Stimulated activated CD8-positive, alpha-beta memory T cell treated with anti-CD3 and anti-CD28 coated beads, Interleukin-12 subunit alpha, Interleukin-12 subunit beta, amount 100 ng/mL, for 1 hour (primary cell): ENCODE data around the gene ETNK2.
"Not testable (repeated sequence)": the region's sequence is repeated elsewhere in the genome, so short reads cannot be mapped to it uniquely, and the experiment has no call there.

Source experiments
- DNase-seq: peaks from one replicate; pipeline ENCODE4 v3.0.0-alpha.2; 2020; ENCODE audit warnings: low read depth

Gene ETNK2

DNA sequence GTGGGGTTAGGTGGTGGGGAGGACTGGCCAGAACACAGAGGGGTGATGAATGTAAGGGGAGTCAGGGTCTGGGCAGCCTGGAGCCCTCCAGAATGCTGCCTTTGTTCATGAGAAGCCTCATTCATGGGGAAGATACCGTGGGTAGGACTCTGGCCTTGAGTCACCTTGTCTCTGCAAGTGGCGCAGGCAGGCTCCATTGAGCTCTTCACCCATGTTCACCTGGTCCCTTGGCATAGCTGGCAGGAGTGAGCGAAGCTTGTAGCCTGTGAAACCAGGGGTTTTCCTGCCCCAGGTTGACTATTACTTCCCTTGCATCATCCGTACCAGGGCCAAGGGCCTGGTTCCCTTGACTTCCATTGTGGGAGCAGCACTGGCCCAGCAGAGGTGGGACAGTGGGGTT lies 53.2 kb downstream of the ETNK2 start:
- no peak for DNase-seq

DNA sequence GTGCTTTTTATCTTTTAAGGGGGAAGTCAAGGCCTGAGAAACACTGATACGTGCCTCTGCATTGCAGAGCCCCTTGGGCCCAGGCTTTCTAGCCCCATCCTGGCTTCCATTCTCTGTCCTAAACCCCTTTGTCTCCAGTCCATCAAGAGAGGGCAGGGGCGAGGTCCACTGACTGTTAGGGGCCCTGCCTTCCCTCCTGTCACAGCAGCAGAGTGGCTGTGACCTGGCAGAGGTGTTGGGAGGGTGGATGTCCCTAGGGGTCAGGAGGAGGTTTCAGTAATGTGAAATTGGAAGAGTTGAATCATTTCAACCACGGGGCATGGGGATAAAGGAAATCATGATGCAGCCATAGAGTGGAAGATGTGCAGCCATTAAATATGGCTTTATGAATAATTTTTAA lies 54.9 kb downstream of the ETNK2 start:
- DNase-seq, result no peak

DNA sequence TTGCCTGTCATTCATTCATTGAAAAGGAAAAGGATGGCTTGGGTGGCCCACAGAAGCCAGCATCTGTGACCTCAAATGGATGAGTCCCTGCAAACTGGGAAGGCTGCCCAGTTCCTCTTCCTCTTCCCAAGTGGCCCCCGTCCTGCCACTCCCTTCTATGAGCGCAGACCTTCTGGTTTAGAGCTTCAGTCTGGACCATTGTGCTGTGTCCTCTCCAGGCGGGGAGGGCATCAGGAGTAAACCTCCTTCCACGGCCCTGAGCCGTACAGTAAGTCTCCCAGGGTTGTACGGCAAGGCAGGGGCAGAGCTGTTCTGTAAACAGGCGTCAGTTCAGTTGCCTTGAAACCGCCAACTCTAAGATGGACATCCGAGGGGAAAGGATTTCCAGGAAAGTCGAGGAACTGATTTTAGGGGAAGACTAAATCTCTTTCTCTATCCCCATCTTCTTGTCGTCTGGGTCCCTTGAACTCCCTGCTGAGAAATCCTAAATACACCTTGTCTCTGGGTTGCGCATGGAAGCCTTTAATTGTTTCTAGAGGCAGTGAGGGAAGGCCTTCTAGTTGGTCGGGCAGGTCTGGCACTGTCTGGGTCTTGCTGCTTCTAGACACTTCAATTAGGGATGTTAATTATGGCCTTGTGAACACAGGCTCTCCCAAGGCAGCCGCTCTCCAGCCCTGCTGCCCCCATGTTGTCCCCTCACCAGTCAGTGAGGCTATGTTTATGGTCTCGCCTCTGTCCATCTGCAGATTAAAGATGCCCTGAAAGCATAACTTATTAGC lies 56.8 kb downstream of the ETNK2 start:
- DNase-seq, result no peak

DNA sequence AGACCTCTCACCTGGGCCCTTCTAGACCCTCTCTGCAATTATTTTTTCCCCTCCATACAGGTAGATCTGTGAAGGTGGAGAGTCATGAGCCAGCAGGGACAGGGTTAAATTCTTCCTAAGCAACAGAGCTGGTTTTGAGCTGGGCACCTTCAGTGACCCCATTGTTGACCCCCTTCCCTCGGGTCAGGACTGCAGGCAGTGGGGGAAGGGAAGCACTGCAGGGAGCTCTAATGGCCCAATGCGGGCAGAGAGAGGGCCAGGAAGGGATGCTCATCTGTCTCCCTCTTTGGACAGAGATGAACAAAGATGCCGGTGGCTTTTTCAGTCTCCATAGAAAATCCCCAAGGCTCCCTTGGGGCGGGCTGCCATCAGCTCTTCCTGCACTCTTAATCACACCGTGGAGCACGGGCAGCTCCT lies 57.5 kb downstream of the ETNK2 start:
- DNase-seq, result no peak

DNA sequence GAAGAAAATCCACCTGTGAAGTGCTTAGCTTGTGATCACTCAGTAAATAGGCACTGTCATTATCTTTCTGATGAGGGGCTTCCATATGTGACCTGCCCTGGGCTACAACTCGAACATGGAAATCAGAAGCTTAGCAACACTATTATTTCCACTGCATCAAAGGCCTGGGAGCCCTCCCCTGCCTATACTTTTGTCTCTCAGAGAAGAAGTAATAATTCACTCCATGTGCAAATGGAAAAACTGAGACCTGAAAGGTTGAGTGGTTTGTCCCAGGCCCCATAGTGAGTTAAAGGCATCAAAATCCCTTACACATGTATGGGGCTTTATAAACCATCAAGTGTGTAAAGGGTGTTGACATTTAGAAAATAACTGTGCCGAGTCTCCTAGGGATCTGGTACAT lies 58.1 kb downstream of the ETNK2 start:
- no peak for DNase-seq

DNA sequence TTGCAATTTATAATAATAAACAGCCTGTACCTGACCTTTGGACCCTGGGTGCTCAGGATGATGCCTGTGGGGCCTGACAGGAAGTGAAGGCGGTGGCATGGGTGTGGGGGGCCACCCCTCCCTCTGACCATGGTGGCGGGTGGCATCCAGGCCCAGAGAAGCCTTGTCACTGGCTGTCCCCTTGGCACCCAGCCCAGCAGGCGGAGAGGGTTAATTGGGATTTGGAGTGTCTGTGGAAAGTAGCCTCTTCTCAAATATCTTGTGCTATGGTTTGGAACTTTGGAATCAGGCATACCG lies 58.5 kb downstream of the ETNK2 start:
- DNase-seq, result no peak

DNA sequence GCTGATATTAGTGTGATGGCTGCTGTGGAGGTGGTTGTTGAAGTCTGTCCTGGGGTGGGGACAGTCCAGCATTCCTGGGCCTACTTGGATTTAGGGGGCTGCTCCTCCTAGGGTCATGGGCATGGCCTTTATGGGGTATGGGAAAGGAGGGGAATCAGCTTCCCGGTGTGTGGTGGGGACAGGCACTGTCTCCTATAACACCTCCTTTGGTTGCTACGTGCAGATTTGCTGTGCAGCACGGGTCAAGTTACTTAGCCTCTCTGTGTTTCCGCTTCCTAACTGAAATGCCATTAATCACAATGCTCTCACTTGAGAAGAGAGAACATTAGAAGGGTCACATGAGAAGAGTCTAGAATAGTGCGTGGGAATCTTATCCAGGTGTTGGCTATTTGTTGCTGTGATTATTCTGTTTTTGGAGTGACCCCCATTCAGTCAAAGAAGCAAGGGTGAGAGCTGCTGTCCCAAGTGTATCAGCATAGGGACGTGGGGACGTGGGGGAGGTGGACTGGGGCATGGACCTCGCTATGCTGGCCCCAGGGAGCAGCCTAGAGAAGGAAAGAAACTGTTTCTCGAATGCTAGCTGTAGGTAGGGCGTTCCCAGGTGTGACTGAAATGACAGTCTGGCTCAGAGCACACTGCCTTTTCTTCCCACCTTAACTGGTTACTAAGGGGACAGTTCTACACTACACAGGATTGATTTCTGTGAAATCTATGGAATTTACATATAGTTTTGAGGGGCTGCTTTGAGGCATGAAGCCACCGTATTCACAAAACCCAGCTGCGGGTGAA lies 59.0 kb downstream of the ETNK2 start:
- DNase-seq, result no peak

DNA sequence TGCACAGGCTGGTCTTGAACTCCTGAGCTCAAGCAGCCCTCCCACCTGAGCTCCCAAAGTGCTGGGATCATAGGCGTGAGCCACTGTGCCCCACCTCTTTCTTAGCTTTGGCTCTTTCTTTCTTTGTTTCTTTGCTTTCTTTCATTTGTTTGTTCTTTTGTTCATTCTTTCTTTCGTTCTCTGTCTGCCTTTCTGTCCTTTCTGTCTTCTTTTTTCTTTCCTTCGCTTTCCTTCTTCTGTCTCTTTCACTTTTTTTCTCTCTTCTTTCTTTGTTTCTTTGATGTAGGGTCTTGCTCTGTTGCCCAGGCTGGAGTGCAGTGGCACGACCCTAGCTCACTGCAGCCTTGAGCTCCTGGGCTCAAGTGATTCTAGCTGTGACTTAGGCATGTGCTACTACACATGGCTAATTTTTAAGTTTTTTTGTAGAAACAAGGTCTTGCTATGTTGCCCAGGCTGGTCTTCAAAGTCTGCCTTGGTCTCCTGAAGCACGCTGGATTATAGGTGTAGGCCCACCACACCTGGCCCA lies 60.0 kb downstream of the ETNK2 start:
- DNase-seq, result no peak

DNA sequence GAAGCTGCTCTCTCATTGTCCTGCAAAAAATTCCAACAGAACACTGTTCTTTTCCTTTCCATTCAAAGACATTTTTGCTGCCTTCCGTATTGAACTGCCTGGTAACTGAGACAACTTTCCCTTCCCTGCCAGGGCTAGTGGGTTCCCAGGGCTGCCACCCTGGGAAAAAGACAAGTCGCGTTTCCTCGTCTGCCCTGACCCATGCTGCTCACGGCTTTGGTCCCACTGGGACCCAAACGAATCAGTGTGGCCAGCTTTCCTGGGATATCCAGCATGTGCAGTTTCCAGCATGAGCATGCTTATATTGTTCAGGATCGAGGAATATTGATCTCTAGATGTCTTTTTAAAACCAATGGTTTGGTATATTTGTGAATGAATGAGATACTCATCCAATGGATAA lies 60.8 kb downstream of the ETNK2 start:
- DNase-seq, result no peak

DNA sequence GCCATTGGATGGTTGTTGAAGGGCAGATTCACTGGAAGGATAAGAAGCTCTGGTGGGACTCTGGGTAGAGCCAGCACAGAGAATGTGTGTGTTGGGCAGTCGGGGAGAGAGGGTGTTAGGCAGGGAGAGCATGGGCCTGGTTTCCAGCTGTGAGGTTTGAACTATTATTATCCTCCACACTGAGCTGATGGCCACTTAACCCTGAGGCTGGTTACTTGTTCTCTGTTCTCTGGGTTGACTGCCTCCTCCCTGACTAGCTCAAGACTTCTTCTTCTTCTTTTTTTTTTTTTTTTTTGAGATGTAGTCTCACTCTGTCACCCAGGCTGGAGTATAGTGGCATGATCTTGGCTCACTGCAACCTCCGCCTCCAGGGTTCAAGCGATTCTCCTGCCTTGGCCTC lies 61.7 kb downstream of the ETNK2 start:
- DNase-seq, result not testable (repeated sequence)

DNA sequence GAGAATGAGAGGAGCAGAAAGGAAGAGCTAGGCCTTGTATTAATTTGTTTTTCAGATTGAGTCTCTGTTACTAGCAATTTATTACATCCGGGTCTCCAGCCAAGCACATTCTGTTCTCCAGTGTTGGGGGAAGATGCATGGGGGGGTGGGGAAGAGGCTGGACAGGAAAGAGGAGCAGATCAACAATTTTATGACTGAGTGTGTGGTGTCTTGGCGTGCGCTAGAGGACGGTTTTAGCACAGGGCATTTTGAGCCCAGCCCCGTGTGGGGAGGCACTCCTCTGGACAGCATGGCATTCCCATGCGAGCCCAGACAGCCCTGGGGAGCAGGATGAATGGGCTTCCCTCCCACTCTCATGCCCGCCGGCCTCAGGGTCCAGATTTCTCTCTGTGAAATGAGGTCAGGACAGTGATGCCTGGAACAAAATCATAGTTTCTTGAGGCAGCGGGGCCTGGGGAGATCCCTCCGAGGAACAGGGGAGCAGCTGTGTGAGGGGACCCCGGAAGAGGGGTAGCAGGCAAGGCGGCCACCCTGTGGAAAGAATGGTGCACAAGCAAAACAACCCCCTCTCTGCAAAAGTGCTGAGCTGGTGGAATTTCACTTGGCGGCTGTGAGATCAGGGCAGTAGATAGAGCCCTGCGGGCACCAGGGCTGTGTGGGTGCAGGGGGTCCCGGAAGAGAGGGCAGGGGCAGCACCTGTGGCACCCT lies 62.6 kb downstream of the ETNK2 start:
- DNase-seq, result no peak

DNA sequence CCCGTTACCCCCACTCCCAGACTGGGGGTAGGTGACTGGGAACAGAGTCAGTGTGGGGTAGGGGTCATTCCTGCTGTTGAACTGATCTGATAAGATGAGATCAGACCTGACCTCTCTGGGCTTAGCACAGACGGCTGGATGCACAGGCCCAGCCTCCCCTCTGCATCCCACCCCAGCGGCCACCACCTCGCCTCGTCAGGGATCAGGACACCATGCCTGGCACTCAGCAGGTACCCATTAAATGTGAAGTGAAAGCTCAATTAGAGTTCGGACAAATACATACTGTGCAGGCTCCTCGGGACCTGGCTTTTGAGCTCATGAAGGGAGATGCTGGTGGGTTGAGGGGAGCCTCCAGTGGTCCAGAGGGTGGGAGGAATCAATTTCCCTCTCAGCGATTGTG lies 63.2 kb downstream of the ETNK2 start:
- no peak for DNase-seq

DNA sequence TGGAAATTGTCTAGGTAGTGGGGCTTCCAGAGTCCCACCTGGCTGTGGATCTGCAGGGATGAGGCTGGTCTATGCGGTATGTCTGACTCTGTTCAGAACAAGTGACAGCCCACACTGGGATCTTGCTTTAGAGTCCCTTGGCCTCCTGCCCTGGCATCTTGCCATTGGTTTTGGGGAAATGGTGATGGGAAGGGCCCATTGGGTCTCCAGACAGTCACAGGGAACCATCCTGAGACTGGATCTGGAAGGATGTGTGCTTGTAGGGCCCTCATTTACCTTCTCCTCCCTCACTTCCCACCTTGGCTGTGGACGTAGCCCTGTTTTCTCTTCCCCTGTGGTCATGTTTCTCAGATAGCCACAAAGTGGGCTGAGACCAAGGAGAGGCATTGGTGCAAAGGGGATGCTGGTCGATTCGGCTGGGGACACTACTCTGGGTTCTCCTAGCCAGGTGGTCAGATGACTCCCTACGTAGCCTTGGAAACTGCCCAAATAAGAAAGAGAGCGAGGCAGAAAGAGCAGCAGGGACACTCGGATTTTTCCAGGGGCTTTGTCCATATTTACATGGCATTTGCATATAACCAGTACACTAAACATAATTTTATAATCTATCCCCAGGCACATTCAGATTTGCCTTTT lies 63.8 kb downstream of the ETNK2 start:
- DNase-seq, result no peak

DNA sequence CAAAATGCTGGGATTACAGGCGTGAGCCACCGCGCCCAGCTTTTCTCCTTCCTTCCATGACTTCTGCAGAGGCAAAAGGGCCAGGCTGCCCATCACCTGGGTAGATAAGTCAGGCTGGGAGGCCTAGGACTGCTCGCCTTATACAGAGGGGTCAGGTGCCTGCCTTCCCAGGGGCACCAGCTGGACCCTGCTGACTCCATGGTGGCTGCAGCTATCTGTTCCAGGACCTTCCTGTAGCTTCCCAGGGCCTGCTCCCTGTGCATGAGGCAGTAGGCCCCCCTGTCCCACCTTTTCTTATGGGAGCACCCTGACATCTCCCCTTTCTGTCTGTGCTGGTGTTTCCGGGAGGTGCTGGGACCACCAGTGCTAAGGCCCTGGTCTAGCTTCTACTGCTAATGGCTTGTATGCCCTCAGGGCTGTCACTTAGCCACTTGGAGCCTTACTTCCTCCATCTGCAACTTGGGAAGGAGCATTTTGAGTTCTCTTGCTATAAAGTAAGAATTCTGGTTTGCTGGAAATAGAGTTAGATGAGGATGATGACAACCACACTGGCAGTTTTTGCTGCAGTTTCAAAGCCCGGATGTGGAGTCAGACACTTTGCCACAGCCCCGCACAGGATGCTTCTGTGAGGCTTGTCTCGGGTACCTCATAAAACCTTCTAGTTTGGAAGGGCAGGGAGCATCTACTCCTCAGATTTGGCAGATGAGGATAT lies 64.5 kb downstream of the ETNK2 start:
- DNase-seq, result no peak

DNA sequence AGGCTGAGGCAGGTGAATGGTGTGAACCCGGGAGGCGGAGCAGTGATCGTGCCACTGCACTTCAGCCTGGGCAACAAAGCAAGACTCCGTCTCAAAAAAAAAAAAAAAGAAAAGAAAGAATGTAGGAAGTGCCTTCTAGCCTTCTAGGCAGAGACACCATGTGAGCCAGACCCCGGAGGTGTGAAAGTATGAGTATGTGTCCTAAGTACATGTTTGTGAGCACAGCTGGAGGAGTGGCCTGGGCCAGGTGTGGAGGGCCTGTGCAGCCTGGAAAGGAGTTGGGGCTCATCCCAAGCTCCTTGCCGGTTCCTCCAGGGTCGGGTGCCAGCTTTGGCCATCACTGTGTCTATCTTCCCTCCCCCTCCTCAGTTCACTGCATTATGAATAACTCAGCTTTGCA lies 66.0 kb downstream of the ETNK2 start:
- no peak for DNase-seq

DNA sequence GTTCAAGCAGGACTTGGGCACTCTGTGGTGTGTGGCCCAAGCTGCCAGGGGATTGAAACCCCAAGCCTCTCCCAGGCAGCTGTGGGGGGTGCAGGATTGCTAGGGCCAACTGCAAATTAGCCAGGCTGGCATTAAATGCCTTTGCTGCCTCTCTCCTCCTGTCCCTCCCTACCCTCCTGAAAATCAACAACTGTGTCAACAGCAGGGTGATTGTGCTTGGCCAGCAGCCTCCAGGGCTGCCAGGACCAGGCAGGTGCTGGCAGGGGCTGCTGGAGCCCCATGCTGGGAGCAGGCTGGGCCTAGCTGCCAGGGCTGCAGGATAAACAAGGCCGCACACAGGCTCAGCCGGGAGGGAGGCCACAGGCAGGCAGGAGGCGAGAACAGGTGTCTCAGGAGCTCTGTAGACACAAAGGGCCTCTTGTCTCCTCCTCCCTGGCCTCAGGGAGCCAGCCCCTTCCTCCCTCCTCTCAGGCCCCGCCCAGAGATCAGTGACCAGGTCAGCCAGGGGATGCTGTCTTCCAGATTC lies 67.5 kb downstream of the ETNK2 start:
- no peak for DNase-seq

DNA sequence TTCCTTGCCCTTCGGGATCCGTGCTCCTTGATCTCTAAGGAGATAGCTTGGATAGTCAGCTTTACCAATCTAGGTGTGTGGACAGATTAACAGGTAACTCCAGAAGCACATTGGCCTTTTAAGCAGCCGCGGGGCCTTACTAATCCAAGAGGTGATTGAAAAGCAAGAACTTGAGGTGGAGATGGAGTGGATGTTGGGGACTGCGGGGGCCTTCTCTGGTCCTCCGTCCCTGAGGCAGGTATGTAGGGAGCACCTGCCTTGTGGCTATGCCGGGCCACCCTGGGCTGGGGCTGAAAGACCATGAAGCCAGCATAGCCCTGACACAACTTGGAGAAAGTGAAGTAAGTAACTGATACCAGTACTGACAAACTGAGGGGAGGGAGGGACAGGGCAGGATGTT lies 68.4 kb downstream of the ETNK2 start:
- no peak for DNase-seq

DNA sequence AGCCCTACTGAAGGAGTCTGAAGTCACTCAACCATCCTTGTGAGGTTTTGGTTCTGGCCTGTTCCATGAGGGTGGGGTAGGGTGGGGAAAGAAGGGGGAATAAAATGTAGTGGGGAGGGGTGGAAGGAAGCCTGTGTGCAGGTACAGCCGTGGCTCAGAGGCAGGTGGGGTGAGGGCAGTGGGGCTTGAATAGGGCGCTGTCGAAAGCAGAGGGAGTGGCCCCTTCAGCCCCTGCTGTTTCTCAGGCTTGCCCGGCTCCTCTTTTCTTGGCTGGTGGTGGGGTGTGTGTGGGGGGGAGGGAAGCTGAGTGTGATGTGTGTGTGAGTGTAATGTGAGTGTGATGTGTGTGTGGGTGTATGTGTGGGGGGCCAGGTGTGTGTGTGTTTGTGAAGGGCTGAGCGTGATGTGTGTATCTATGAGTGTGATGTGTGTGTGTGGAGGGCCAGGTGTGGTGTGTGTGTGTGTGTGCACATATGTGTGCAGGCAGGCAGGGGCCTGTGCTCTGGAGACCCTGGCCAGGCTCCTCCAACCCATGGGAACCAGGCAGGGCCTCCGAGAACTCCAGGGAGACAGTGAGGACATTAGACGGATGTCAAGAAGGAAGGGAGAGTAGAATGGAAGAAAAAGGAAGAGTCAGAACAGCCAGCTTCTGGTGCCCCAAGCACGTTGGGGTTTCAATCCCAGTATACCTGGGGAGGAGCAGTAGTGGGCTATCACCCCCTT lies 69.9 kb downstream of the ETNK2 start:
- DNase-seq, result no peak

DNA sequence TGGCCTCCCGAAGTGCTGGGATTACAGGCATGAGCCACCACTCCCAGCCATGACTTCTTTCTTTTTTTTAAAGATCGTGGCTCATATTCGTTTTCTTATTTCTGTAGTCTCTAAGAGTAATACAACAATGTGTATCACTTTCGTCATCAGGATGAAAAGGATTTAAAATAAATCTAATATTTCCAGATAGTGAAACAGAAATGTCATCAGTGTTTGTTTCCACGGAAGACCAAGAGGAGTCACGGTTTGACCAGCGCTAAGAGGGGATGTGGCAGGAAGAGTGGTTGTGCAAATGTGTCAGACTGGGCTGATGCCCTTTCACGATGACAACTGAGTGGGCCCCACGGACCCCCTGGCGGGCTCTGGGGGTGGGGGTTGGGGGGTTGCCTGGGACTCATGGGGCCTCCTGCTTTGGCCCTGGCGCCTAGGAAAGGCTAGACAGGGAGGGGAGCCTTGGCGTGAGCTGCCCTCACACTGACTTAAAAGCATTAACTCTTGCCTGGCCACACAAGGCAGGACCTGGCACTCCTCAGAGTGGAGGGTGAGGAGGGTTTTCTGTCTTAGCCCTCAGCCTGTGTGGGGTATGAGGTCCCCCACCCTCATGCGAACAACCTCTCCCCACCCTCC lies 70.6 kb downstream of the ETNK2 start:
- DNase-seq, result no peak
